GM19468 (cell line): Measurements from ENCODE around the gene LTBP1.
"Not testable (repeated sequence)": the region's sequence is repeated elsewhere in the genome, so short reads cannot be mapped to it uniquely, and the experiment has no call there.

Experiments used
- ATAC-seq: cut with Tn5 transposase; IDR thresholded peaks from one replicate; pipeline ENCODE4 v1.9.1; 2021; ENCODE audit warnings: mild to moderate bottlenecking, moderate library complexity, moderate number of reproducible peaks; ENCODE audit not compliant: unreplicated experiment; ENCODE audit errors: extremely low read depth

Gene LTBP1

DNA sequence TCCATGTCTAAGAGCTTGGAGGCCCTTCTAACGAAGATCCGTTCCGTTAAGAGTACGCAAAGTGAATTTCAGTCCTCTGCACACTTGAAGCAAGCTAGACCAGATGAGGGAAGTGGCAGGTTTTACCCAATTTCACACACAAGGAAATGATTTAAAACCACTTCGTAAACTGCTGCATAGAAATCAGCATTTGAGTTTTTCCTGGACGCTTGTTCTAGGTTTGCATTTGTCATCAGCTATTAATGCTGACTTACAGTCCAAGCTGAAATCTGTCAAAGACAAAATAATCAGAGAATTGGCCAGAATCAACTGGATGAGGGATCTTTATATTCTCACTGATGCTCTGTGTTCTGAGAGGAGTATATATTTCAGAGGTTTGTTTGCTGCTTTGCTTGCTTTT, 412.1 kb downstream of the LTBP1 start:
- ATAC-seq: no peak

DNA sequence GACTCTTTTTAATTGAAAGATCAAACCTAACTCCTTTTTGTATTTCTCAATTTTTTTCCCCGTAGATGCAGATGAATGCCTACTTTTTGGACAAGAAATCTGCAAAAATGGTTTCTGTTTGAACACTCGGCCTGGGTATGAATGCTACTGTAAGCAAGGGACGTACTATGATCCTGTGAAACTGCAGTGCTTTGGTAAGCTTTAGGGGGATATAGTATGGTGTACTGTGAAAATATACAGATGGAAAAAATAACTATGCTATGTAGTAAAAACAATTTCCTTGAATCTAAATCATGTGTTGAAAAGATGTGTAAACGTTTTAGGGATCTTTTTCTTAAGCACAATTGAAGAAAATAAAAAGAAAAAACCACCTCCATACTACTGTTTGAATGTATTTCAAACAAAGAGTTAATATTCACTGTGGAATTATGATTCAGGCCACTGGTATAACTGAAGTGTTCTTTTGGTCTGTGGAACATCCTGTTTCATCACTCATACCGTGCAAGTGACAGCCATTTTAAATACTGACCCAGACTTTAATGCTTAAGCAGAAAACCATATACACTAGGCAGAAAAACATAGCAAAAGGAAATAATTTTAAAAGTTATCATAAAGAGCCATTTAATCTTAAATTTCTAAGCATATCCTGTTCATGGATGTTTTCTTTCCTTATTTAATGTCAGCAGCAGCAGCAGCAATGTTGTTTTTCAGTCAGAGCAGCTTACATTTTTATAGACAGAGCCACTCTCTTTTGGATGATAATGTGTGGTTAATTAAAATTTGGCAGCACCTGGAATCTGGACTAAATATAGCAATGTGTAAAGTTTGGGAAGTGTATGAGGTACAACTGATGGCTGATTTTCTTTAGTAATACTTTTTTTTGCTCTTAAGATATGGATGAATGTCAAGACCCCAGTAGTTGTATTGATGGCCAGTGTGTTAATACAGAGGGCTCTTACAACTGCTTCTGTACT, 416.9 kb downstream of the LTBP1 start:
- ATAC-seq: no peak

DNA sequence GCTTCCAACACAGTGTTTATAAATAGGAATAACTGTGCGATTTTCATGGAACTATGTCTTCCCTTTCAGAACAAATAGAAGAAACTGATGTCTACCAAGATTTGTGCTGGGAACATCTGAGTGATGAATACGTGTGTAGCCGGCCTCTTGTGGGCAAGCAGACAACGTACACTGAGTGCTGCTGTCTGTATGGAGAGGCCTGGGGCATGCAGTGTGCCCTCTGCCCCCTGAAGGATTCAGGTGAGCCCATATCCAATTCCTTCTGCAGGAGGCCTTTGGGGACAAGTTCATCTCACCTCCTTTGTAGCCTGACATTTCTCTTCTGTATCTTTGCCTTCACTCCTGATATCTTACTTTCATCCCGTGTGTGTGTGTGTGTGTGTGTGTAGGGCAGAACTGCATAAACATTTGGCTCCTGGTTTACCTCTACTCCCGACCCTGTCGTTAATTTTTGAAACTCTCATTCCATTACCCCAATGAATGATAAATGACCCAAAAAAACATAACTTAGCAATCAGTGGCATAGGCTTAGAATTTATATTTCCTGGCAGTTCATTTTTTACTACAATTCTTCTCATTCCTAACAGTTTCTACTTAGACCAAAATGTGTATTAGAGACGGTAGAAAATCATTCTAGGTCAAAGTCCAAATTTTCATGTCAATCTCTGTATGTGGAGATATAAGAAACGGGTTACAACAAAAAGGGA, 418.7 kb downstream of the LTBP1 start:
- no peak for ATAC-seq

DNA sequence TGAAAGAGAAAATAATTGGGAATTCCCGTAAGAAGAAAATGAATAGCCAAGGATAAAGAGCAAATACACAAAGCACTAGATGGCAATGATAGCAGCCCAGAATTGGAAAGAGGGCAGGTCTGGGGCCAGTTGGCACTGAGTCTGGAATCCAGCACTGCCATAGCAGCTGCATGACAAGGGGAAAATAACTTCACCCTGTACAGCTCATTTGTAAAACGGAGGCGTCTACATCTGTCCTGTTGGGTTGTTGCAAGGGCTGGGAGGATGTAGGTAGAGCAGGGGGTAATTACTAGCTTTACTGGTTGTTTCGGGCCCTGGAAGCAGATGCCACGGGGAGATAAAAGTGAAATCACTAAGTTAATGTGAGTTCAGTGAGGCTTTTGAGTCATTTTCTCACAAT, 419.7 kb downstream of the LTBP1 start:
- no peak for ATAC-seq

DNA sequence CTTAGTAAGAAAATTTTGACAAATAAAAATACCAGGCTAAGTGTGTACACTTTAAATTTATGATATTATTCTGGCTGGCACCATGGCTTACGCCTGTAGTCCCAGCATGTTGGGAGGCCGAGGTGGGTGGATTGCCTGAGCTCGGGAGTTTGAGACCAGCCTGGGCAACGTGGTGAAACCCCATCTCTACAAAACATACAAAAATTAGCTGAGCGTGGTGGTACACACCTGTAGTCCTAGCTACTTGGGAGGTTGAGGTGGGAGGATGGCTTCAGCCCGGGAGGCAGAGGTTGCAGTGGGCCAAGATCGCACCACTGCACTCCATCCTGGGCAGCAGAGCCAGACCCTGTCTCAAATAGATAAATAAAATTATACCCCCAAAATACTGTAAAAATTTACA, 421.8 kb downstream of the LTBP1 start:
- not testable (repeated sequence) for ATAC-seq

DNA sequence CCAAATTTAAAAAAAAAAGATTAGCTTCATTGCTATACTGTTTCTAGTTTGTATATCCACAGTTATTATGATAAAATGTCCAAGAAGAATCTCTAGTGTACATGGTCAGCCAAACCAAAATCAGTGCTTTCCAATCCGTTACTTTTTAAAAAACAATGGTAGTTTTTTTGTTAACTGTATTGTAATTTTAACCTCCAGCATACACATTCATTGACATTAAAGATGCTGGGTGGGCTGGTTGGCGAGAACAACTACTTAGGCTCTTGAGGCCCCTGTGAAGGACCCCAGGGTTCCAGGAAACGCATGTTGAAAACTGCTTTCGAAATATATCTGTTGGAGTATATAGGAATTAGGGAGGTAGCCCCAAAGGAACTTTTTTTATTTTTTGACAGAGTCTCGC, 422.4 kb downstream of the LTBP1 start:
- ATAC-seq: no peak

DNA sequence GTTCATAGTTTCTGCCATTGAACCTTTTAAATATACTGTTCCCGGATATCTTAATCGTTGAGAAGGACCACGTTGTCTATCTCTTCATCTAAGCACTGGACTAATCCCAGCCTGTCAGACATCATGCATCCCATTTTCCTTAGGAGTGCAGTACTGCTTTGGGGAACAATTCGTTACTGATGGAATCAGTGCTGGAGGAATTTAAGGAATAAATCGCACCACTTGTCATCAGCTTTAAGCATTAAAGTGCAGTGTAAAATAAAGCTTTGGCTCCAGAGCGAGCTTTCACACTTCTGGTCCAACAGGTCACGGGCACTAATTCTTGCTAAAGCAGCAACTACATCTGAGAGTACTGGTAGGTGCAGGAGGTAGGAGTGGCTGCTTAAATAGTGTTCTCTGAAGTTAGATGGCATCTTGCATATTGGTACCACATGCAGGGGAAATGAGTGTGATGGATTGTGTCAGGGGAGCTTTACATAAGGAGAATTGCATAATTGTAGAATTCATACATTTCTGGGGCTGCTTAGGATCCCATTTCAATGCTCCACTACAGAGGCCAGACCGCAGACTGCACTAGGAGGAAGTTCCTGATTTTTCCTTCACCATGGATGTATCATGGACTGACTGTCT, 424.0 kb downstream of the LTBP1 start:
- ATAC-seq: no peak

DNA sequence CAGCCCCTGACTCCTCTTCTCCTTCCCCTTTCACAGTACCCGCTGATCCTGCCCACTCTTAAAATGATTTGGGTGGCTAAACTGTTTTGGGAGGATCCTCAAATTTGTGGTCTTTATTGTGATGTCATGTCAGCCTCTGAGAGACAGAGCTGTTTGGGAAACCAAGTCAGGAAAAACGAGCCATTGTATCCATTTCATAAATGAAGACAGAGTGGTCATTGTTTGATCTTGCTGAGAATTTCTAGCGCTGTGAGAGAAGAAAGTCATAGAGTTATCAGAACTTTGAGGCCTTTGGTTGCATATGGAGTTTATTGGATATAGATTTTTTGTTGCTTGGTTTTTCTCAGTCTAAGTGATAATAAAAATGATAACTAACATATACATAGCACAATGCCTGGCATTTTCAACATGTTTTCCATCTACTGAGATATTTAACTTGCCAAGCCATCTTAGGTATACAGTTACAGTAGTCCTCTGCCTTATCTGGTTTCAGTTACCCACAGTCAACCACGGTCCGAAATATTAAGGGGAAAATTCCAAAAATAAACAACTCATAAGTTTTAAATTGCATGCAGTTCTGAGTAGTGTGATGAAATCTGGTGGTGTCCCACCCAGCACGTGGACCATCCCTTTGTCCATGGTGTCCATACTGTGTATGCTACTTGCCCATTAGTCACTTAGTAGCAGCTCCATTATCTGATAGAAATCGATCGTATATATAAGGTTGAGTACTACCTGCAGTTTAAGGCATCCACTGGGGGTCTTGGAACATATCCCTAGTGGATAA, 424.7 kb downstream of the LTBP1 start:
- ATAC-seq: no peak

DNA sequence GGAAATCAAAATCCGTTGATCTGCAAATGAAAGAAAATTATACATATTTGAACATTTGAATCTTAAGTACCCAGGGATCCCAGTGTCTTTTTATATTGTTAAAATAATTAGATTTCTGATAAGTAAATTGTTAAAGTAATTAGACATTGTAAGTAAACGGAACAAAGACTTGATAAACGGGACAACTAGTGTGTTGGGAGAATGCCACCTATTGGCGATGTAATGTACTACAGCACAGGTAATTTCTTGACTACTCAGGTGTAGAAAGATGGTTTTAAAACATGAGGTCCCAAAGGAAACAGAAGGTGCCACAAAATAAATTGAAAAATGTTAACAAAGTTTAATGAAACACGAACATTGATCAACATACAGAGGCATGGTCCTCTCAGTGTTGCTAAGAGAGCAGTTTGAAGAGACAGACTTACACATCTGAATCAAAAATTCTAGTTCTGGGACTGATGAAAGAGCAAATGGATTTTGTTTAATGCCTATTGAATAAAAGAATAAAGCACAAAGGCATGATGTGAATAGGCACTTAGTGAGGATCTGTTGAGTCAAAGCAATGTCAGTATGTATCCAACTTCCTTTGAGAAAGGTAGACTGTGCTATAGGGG, 426.3 kb downstream of the LTBP1 start:
- no peak for ATAC-seq

DNA sequence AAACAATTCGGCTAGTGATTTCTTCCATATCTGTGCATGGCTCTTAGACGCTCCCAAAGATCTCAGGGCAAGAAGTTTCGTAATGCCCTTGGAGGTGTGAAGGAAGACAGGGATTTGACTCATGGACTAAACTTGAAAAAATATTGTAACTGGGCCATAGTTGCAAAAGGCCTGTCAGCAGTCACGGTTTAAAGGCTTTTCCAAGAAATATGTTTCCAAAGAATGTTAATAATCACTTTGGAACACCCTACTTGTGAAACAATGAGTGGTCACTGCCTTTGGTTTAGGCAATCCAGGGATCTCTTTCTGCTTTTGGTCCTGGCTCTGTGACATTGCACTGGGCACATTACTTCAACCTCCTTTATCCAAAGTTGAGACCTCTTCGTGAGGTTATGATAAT, 427.2 kb downstream of the LTBP1 start:
- ATAC-seq: no peak

DNA sequence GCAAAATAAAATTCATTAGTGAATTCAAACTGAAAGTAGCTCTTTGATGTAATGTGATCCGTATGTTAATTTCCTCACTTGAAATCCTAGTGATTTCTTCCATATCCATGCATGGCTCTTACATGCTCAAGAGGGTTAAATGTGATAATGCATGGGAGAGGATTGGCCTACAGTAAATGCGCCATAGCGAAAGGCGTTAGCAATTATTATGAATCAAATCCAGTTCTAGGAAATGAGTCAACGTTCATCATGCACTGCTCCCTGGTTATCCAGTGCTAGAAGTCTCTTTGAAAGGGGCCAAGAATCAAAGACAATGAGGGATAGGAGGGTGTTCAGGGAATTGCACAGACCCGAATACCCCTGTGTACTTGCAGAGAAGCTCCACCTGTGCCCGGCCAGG, 428.3 kb downstream of the LTBP1 start:
- ATAC-seq: no peak

DNA sequence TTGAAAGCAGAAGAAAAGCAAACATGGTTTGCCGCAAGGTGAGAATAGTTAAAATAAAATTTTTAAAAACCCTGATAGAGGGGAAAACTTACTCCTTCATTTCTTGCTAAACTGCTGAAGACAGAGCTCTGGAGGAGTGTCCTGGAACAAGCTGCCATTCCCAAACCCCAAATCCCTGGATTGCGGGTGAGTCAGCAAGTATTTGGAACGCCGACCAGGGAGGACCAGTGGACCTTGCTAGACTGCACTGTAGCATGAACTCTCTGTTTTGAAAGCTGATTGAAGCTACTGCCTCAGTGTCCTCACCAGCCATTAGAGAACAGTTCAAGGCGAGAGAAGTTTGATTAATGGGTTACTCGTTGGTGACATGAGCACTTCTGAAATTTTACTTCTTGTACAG, 430.3 kb downstream of the LTBP1 start:
- no peak for ATAC-seq

DNA sequence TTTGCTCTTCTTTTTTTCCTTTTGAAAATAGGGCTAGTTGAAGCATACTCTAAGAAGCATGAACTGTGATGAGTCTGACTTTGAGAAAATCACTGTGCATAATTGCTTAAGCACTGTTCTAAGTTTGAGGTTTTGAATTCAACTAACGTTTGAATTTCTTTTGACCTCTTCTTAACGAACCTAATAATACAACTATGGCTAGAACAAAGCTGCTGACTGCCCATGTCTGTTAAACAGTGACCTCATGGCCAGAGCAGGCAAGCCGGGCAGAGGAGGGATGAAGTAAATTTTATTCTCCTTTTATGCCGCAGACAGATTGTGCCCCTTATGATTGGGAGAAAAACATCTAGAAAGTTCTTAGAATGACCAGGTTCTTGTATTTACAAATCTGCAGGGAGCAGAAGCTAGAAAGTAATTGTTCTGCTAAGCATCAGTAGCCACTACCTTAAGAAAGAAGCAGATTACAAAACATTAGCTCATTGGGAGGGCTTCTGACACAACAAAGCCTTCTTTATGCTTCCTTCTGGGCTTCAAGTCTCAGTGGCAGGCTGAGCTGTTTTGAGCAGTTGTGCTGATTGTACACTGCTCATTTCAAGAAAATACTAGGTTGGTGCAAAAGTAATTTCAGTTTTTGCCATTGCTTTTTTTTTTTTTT, 431.9 kb downstream of the LTBP1 start:
- ATAC-seq: no peak

DNA sequence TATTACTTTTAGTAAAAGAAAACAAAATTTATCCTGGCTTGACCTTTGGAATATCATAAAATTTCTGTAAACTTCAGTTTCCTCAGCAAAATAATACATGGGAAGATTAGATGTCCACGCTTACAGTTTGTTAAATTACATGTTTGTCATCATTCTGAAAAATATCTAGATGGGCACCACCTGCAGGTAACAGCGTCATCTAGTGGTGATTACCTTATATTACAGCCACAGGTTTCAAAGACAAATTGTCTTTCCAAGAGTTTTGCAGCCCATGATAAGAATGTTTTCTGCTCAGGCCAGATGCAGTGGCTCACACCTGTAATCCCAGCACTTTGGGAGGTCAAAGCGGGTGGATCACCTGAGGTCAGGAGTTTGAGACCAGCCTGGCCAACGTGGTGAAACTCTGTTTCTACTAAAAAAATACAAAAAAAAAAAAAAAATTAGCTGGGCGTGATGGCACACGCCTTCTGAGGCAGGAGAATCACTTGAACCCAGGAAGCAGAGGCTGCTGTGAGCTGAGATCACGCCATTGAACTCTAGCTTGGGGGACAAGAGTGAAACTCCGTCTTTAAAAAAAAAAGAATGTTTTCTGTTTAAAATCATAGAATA, 433.4 kb downstream of the LTBP1 start:
- ATAC-seq: no peak

DNA sequence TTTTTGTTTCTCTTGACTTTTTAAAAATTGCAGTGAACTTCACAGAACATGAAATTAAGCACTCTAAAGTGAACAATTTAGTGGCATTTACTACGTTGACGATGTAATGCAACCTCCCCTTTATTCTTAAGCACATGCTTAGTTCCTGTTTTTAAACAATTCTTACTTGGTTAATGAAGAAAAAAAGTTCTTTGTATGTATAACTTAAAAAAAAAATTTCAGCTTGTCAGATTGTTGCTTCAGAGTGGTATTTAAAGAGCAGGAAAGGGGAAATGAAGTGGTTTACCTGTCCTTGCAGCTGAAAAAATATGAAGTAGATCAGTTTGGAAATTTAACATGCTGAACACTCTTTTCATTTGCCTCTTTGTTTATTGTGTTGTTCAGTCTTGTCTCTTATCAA, 434.0 kb downstream of the LTBP1 start:
- no peak for ATAC-seq

DNA sequence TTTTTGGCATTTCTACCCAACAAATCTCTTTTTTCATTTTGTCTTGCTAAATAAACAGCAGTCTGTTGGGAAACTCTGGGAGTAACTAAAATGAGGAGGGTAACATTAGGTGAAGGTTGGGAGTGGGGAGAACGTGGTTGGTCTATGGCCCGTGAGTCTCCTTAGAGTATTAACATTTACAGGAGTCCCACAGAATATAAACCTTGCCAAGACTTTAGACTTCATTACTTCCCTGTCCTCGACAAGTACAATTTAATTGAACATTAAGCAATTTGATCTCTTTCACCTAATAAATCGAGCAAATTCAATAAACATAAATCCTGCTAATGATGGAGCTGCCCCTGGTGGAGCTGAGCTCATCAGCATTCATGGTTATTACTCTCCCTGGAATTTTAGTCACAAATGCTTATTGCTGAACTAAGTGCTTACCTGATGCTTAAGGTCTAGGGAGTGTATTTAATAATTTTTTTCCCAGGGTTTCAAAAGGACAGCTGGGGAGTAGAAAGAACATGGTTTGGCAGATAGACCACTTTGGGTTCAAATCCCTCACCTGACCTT, 434.6 kb downstream of the LTBP1 start:
- no peak for ATAC-seq

DNA sequence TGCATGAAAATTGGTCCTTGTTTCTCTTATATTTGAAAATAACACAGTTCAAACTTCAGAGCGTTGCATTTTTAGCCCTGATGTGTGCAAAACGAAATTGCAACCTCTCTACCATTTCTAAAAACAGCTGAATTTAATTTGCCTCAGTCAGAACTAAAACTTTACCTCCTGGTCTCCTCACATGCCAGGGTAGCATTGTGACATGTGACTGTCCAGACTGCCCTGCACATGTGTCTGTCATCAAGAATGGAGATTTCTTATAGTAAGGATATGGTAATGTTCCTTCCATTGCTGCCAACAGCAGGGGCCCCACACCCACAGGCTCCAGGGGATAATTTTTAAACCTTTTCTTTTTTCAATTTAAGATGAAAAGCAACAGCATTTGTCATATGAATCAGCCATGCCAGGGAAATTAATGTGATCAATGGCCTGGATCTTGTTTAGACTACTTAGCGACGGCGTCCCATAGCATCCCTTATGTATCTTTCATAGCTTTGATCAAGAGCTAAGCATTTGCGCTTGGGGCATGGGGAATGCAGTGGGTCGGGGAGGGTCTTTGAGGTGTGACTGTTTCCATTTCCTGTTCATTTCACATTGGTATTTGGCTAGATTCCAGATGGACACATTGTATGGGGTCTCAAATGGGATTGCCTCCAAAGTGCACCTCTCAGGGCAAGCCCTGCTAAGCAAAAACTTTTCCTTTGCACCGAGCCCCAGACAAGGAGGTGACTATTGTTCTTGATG, 437.3 kb downstream of the LTBP1 start:
- ATAC-seq: no peak

DNA sequence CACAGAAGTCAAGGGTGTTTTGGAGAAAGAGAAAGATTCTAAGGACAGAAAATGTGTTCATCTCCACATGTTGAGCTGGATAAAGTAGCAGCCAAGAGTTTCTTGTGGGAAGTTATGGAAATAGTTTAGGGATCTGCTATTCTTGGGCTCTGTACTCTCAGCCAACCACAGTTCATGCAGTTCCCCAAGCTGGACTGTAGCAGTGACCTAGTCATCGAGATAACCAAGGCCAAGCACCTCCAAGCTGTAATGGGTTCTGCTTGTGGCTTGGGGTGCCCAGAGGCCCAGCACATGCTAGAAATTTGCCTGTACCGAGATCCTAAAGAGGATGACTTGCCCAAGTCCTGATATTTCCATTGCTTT, 437.8 kb downstream of the LTBP1 start:
- no peak for ATAC-seq
